ENCODE results near the gene C9orf43.
"Not testable (repeated sequence)": the region's sequence is repeated elsewhere in the genome, so short reads cannot be mapped to it uniquely, and the experiment has no call there.

Gene C9orf43

GRCh38 chr9:113376634-113377567 lies 33.6 kb upstream of the C9orf43 start, which contains the start of gene HDHD3:
Gene HDHD3 (minus strand): TSS chr9:113376986. CDS start chr9:113374354, 2,632 bp downstream.
- H3K36me3 Mint-ChIP-seq = peaks cover 20% of the 10 kb centered on the region
- no peaks in the 10 kb centered on the region for H3K9me3 Mint-ChIP-seq
- peaks cover 26% of the 10 kb centered on the region for H3K4me1 Mint-ChIP-seq
- peak; percentile 91 for ATAC-seq
- peak within 1 kb of the TSS; percentile 85 for H3K27ac Mint-ChIP-seq
- H3K27me3 Mint-ChIP-seq = no peaks in the 10 kb centered on the region
- peak within 1 kb of the TSS; percentile 91 for H3K4me3 Mint-ChIP-seq

DNA sequence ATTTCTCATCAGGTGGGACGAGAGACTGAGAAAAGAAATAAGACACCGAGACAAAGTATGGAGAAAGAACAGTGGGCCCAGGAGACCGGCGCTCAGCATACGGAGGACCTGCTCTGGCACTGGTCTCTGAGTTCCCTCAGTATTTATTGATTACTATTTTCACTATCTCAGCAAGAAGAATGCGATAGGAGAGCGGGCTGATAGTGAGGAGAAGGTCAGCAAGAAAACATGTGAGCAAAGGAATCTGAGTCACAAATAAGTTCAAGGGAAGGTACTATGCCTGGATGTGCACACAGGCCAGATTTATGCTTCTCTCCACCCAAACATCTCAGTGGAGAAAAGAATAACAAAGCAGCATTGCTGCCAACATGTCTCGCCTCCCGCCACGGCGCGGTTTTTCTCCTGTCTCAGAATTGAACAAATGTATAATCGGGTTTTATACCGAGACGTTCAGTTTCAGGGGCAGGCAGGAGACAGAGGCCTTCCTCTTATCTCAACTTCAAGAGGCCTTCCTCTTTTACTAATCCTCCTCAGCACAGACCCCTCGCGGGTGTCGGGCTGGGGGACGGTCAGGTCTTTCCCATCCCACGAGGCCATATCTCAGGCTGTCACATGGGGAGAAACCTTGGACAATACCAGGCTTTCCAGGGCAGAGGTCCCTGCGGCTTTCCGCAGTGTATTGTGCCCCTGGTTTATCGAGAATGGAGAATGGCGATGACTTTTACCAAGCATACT lies 31.3 kb upstream of the C9orf43 start:
- not testable (repeated sequence) for H3K9me3 Mint-ChIP-seq, H3K4me3 Mint-ChIP-seq, H3K36me3 Mint-ChIP-seq, H3K27me3 Mint-ChIP-seq, ATAC-seq
- peak overlapping the region; percentile 45 for H3K27ac Mint-ChIP-seq
- peaks cover 26% of the 10 kb centered on the region for H3K4me1 Mint-ChIP-seq

DNA sequence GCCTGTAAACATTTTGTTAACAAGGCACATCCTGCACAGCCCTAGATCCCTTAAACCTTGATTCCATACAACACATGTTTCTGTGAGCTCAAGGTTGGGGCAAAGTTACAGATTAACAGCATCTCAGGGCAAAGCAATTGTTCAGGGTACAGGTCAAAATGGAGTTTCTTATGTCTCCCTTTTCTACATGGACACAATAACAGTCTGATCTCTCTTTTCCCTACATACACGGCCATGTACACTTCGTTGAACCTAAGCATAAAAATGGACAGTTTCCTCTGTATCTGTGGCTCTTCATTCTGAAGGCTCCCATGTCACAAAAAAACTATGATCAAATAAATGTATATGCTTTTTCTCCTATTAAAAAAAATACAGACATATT lies 30.7 kb upstream of the C9orf43 start:
- H3K27ac Mint-ChIP-seq = peak overlapping the region; percentile 45
- H3K9me3 Mint-ChIP-seq, H3K36me3 Mint-ChIP-seq, ATAC-seq, H3K4me3 Mint-ChIP-seq, H3K27me3 Mint-ChIP-seq: not testable (repeated sequence)
- H3K4me1 Mint-ChIP-seq = peaks cover 24% of the 10 kb centered on the region

DNA sequence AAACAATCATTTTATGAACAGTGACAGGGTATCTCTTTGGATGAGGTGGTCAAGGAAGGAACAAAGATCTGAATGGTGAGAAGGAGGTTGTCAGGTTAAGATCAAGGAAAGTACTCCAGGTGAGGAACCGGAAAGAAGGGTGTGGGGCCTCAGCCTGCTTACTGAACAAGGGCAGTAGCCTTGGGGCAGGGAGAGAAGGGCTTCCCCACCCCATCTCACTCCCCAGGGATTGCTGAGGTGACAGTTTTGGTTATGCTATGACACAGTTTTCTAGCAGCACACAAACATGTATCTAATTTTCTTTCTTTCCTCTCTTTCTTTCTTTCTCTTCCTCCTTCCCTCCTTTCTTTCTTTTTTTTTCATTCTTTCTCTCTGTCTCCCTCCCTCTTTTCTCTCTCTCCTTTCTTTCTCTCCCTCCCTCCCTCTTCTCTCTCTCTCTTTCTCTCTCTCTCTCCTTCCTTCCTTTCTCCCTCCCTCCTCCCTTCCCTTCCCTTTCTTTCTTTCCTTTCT lies 29.6 kb upstream of the C9orf43 start:
- peak; percentile 77 for ATAC-seq
- Mint-ChIP-seq H3K27ac (peak overlapping the region; percentile 45), H3K36me3 (no peaks in the 10 kb centered on the region), H3K4me3 (no peak overlapping the region), H3K9me3 (no peaks in the 10 kb centered on the region), H3K27me3 (no peaks in the 10 kb centered on the region), H3K4me1 (peaks cover 14% of the 10 kb centered on the region)

- H3K36me3 Mint-ChIP-seq, H3K27me3 Mint-ChIP-seq, ATAC-seq, H3K9me3 Mint-ChIP-seq: not testable (repeated sequence)
- peak overlapping the region; percentile 45 for H3K27ac Mint-ChIP-seq
- peaks cover 14% of the 10 kb centered on the region for H3K4me1 Mint-ChIP-seq
- H3K4me3 Mint-ChIP-seq = peak overlapping the region; percentile 61
Observed at GRCh38 chr9:113381441-113381840, 29.1 kb upstream of the C9orf43 start.

DNA sequence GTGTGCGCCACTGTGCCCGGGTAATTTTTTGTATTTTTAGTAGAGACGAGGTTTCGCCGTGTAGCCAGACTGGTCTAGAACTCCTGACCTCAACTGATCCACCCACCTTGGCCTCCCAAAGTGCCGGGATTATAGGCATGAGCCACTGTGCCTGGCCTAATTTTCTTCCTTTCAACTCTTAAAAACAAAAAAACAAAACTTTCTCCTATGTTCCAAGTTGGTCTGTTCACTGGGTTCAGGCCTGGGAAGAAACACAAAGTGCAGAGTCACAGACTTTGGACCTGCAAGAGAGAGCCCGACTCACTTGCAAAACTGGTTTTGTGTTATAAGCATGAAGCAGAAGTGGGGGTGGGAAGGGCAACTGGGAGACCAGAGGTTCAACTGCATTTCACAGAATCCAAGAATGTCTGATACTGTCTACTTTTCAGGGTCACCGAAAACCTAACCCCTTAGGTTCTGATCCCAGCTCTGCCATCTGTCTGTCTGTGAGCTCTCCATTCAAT lies 28.6 kb upstream of the C9orf43 start:
- peaks cover 14% of the 10 kb centered on the region for H3K4me1 Mint-ChIP-seq
- ATAC-seq = no peak
- H3K9me3 Mint-ChIP-seq = no peaks in the 10 kb centered on the region
- no peaks in the 10 kb centered on the region for H3K27me3 Mint-ChIP-seq
- peak overlapping the region; percentile 45 for H3K27ac Mint-ChIP-seq
- H3K4me3 Mint-ChIP-seq = no peak overlapping the region
- H3K36me3 Mint-ChIP-seq = peaks cover 2% of the 10 kb centered on the region

DNA sequence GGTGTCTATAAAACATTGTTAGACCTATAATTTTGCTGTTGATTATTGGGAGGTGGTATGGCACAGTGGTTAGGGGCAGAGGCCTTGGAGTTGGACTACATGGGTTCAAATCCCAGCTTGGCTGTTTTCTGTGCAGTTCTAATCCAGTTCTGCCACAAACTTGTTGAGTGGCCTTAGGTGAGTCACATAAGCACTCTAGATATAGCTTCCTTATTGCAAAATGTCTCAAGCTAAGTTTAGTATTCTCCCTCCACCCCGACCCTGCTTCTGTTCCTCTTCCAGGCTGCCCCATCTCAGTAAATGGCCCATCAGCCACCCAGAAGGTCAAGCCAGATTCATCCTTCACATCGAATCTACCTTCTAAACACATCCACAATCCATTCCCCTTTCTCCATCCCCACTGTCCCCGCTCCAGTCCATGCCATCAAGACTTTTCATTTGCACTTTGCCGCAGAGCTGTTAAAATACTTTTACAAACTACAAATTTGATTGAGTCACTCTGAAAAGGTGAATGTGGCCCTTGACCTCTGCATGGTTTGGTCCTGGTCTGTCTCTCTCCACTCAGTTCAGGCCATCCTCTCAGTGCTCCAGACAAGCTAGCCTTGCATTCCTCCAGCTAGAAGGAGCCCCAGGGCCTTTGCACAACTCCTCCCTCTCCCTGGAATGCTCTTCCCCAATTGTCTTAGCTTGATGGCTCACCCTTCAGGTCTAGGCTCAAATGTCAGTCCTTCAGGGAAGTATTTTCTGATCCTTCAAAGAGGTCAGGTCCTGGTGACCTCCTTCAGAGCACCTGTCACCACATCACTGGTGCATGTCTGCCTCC lies 23.8 kb upstream of the C9orf43 start:
- Mint-ChIP-seq H3K27ac (no peak overlapping the region), H3K9me3 (no peaks in the 10 kb centered on the region), H3K36me3 (peaks cover 47% of the 10 kb centered on the region), H3K4me1 (no peaks in the 10 kb centered on the region), H3K27me3 (no peaks in the 10 kb centered on the region), H3K4me3 (no peak overlapping the region)
- ATAC-seq = no peak

GRCh38 chr9:113387560-113388230 lies 22.9 kb upstream of the C9orf43 start:
- H3K27ac Mint-ChIP-seq = no peak overlapping the region
- peaks cover 52% of the 10 kb centered on the region for H3K36me3 Mint-ChIP-seq
- no peaks in the 10 kb centered on the region for H3K9me3 Mint-ChIP-seq
- no peak for ATAC-seq
- no peaks in the 10 kb centered on the region for H3K4me1 Mint-ChIP-seq
- H3K27me3 Mint-ChIP-seq = no peaks in the 10 kb centered on the region
- no peak overlapping the region for H3K4me3 Mint-ChIP-seq

DNA sequence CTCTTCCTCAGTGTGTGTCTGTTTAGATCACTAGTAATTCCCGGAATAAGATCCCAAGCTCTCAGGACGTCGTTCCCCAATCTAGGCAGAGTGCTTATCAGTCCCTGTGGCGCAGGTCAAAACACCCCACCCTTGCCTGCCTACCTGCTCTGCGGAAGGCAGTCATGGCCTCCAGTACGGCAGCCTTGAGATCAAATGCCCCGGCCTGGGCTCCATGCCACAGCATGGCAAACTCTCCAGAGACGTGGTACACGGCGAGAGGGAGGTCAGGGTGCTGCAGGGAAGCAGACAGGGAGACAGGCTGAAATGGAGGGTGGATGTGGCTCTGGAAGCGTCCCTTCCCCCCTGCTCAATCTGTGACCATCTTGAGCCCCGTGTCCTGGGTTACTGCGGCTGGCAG lies 21.7 kb upstream of the C9orf43 start:
- Mint-ChIP-seq H3K27ac (no peak overlapping the region), H3K27me3 (no peaks in the 10 kb centered on the region), H3K9me3 (no peaks in the 10 kb centered on the region), H3K36me3 (peaks cover 52% of the 10 kb centered on the region), H3K4me1 (no peaks in the 10 kb centered on the region), H3K4me3 (no peak overlapping the region)
- ATAC-seq = no peak

DNA sequence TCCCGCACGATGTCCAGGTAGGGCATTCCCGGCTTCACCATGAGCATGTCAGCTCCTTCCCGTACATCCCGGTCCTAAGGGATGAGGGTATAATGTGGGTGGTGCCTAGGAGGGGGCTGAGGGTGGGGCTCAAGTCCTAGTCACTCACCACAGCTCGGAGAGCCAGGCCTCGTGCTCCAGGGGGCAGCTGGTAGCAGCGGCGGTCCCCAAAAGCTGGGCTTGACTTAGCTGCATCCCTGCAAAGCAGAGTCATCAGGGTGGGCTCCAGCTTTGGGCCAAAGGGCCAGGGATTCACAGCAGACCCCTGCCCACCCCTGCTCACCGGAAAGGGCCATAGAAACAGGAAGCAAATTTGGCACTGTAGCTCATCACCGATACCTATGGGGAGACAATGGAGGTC lies 21.1 kb upstream of the C9orf43 start:
- H3K36me3 Mint-ChIP-seq = peaks cover 52% of the 10 kb centered on the region
- ATAC-seq = no peak
- H3K9me3 Mint-ChIP-seq = no peaks in the 10 kb centered on the region
- no peak overlapping the region for H3K27ac Mint-ChIP-seq
- H3K27me3 Mint-ChIP-seq = no peaks in the 10 kb centered on the region
- no peaks in the 10 kb centered on the region for H3K4me1 Mint-ChIP-seq
- no peak overlapping the region for H3K4me3 Mint-ChIP-seq

GRCh38 chr9:113390192-113390960 lies 20.2 kb upstream of the C9orf43 start:
- no peaks in the 10 kb centered on the region for H3K4me1 Mint-ChIP-seq
- H3K4me3 Mint-ChIP-seq = no peak overlapping the region
- no peak overlapping the region for H3K27ac Mint-ChIP-seq
- no peaks in the 10 kb centered on the region for H3K9me3 Mint-ChIP-seq
- no peak for ATAC-seq
- peaks cover 52% of the 10 kb centered on the region for H3K36me3 Mint-ChIP-seq
- H3K27me3 Mint-ChIP-seq = no peaks in the 10 kb centered on the region

DNA sequence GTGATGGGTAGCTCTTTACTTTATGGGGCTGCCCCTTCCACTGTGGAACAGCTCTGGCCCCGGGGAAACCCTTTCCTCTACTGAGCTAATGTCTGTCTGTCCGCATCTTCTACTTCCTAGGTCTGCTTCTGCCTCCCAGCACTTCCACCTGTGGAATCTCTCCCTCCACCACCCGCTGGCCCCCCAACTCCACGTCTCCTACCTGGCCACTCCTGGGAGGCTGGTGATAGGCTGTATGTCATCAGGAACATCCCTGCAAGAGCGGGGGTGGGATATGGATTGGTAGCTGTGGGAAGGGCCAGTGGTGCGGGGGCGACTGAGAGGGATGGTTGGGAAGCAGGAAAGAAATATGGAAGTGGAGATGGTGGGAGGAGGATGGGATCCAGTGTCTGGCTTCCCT lies 18.6 kb upstream of the C9orf43 start:
- no peak for ATAC-seq
- no peaks in the 10 kb centered on the region for H3K4me1 Mint-ChIP-seq
- no peaks in the 10 kb centered on the region for H3K27me3 Mint-ChIP-seq
- no peak overlapping the region for H3K4me3 Mint-ChIP-seq
- no peaks in the 10 kb centered on the region for H3K9me3 Mint-ChIP-seq
- peaks cover 50% of the 10 kb centered on the region for H3K36me3 Mint-ChIP-seq
- no peak overlapping the region for H3K27ac Mint-ChIP-seq

DNA sequence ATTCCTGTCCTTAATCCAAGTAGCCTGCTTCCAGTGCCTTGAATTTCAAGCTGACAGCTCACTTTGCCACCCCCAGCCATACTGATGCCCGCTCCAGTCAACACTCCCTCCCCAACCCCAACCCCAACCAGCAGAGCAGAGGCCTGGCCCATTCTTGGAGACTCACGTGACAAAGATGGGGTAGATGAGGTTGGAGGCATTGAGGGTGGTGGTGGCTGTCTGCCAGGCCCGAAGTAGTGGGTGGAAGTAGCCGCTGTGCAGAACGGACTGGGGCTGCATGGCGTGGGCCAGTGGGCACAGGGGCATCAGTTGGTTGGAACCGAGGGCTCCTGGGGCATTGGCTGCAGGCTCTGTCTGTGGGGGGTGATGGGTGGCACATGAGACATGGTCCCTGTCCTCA lies 17.3 kb upstream of the C9orf43 start:
- no peak for ATAC-seq
- H3K4me1 Mint-ChIP-seq = peaks cover 4% of the 10 kb centered on the region
- H3K27ac Mint-ChIP-seq = no peak overlapping the region
- no peaks in the 10 kb centered on the region for H3K9me3 Mint-ChIP-seq
- no peak overlapping the region for H3K4me3 Mint-ChIP-seq
- no peaks in the 10 kb centered on the region for H3K27me3 Mint-ChIP-seq
- peaks cover 37% of the 10 kb centered on the region for H3K36me3 Mint-ChIP-seq
